Calu3 (cell line): ENCODE results near the gene CD46. TPM values are rescaled to one million over a fixed set of nuclear protein-coding genes. Genes with fewer than 3 reads are reported as not detected.

Source experiments
- BruUV-seq: library from RNA; stranded (reverse); fragments of 400-500 nt; replicated peaks from 2 replicates; lab custom pipeline; 2021; lab: Mats Ljungman, UMichigan
- CTCF ChIA-PET: fragments of 300-600 bp; sonication (Branson Sonifier 250); formaldehyde crosslinking; loops from one replicate; lab custom pipeline; 2022; ENCODE audit warnings: antibody characterized with exemption; lab: Charles Lee
- DNase-seq: peaks from one replicate; pipeline ENCODE4 v3.0.0; 2022
- H3K27ac Mint-ChIP-seq: one replicate; pipeline ENCODE4 v1.8.0; 2022; ENCODE audit warnings: mixed read lengths; ENCODE audit not compliant: unreplicated experiment
- H3K27me3 Mint-ChIP-seq: one replicate; pipeline ENCODE4 v1.8.0; 2022; ENCODE audit warnings: mixed read lengths; ENCODE audit not compliant: unreplicated experiment
- H3K36me3 Mint-ChIP-seq: one replicate; pipeline ENCODE4 v1.8.0; 2022; ENCODE audit warnings: mild to moderate bottlenecking, moderate library complexity, mixed read lengths; ENCODE audit not compliant: insufficient read depth, unreplicated experiment
- H3K4me1 Mint-ChIP-seq: one replicate; pipeline ENCODE4 v1.8.0; 2022; ENCODE audit warnings: mild to moderate bottlenecking, low read depth, mixed read lengths; ENCODE audit not compliant: unreplicated experiment
- H3K4me3 Mint-ChIP-seq: one replicate; pipeline ENCODE4 v1.8.0; 2022; ENCODE audit warnings: mild to moderate bottlenecking, low read depth, moderate library complexity, mixed read lengths; ENCODE audit not compliant: unreplicated experiment
- H3K9me3 Mint-ChIP-seq: one replicate; pipeline ENCODE4 v1.8.0; 2022; ENCODE audit warnings: low read depth, mixed read lengths; ENCODE audit not compliant: unreplicated experiment
- CTCF ChIP-seq: fragments of 200-600 bp; IDR thresholded peaks from one replicate; pipeline ENCODE4 v1.8.0; 2022; ENCODE audit warnings: antibody characterized with exemption; ENCODE audit not compliant: unreplicated experiment
- intact Hi-C: fragments of 100-400 bp; cut with micrococcal nuclease; formaldehyde crosslinking; loops from one replicate; pipeline ENCODE4 v1.10.0; 2022; ENCODE audit not compliant: unreplicated experiment
- total RNA-seq: library from RNA; stranded (reverse); gene quantifications from 2 replicates; pipeline ENCODE4 v1.2.3, GENCODE V29; 2022

Gene CD46
- total RNA-seq, 1 experiment from 2014 or later: 635 TPM

DNA sequence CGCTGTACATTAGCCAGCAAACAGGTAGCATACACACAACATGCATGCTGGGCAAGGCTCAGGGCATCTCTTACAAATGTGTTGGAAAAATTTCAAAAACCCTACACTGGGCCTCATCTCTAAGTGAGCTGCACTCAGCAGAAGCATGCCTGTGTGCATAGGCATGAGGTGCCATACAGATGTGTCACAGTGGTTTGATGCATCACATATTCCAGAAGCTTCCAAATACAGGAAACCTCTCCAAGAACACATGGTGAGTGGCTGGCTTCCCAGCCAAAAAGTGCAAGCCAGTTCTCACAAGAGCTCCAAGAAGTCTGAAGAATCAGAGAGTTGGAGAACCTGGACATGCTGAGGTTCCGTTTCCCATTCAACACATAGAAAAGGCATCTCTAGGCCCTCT, 58.3 kb downstream of the CD46 start:
- peaks cover 38% of the 10 kb centered on the region for H3K36me3 Mint-ChIP-seq
- intact Hi-C loops: no loop called here
- no peaks in the 10 kb centered on the region for H3K9me3 Mint-ChIP-seq
- no peak for TF ChIP-seq CTCF
- no peak overlapping the region for H3K4me3 Mint-ChIP-seq
- CTCF ChIA-PET: interaction anchor here (2.2 kb wide), 1 partner anchor 13 kb away, joined by 8 read pairs; no protein-coding TSS in a partner anchor
- no peaks in the 10 kb centered on the region for H3K4me1 Mint-ChIP-seq
- DNase-seq: no peak
- no peak overlapping the region for H3K27ac Mint-ChIP-seq
- no peaks in the 10 kb centered on the region for H3K27me3 Mint-ChIP-seq
- BruUV-seq: no TSS peak

DNA sequence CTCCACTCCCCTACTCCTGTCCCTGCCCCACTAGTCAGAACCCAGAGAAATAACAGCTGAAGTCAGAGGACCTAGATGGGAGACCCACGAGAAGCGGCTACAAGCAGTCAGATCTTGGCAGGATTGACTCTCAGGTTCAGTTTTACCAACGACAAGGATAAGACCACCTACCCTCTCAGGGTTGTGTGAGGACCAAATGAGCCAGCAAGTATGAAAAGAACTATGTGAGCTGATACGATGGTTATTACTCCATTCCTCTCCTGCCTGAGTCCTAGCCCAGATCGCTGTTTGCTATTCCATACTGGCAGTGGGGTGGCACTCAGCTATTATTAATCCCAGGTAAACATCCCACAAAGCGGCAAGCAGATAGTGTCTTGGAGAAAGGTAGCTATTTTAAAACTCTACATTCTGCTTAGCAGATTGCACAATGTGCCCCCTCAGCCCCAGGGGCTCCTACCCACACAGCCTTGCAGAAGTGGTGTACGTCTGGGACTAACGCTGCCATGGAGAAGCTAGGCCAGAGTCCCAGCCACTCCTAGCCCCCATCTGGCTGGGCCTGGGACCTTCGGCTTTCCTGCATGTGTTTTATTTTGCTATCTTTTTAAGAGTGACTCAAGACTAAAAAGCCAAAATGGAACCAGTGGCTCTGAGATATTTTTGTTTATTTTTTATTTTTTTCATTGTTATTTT, 58.9 kb downstream of the CD46 start:
- BruUV-seq: no TSS peak

GRCh38 chr1:207811319-207811718, 59.5 kb downstream of the CD46 start:
- Mint-ChIP-seq H3K27ac (no peak overlapping the region), H3K9me3 (no peaks in the 10 kb centered on the region), H3K4me1 (no peaks in the 10 kb centered on the region), H3K27me3 (no peaks in the 10 kb centered on the region), H3K36me3 (peaks cover 48% of the 10 kb centered on the region), H3K4me3 (no peak overlapping the region)
- CTCF ChIA-PET: interaction anchor here (0.5 to 2.2 kb wide), 3 partner anchors 11 to 1959 kb away, joined by 4 to 8 read pairs (median 8); no protein-coding TSS in a partner anchor
- no peak for DNase-seq
- intact Hi-C loops: no loop called here
- no TSS peak for BruUV-seq
- TF ChIP-seq CTCF: no peak

More for the DNA sequence above, 58.9 kb downstream of the CD46 start:
- no peak overlapping the region for H3K27ac Mint-ChIP-seq
- CTCF ChIA-PET: interaction anchor here (0.5 to 2.2 kb wide), 2 partner anchors 14 to 1959 kb away, joined by 4 to 8 read pairs; no protein-coding TSS in a partner anchor
- intact Hi-C loops: no loop called here
- H3K27me3 Mint-ChIP-seq: no peaks in the 10 kb centered on the region
- DNase-seq: no peak
- peaks cover 42% of the 10 kb centered on the region for H3K36me3 Mint-ChIP-seq
- no peaks in the 10 kb centered on the region for H3K9me3 Mint-ChIP-seq
- no peak for TF ChIP-seq CTCF
- no peaks in the 10 kb centered on the region for H3K4me1 Mint-ChIP-seq
- no peak overlapping the region for H3K4me3 Mint-ChIP-seq

DNA sequence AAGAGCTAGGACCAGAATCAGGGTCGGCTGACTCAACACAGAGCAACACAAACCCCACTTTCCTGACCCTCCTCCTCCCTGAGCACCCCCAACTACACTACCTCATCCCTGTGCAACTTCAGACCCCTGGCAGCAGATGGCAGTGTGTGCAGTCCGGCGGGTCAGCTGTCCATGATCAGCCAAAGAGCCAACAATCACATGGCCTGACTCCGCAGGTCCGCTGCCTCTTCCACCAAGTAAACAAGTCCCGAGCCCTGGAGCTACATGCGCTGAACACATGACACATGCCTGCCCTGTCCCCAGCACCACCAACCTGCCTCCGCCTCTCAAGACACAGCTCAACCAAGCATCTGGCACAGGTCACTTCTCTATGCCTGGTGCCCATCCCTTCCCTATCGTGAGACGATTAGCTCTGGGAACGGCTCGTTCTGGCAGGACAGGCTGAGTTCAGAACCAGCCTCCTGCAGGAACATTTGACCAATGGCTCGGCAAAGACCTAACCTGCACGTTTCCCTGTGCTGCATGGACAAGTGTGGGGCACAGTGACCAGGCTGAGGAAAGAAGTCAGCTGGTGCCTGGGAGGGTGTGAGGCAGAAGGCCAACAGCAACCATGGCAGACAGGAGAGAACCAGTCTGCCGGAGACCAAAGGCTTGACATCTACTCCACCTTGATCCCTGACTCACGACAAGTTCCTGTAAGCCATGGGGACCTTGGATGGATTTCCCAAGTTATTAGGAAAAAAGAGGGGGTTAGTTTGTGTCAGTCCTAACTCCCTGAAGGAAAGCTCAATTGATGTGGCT, 60.3 kb downstream of the CD46 start:
- BruUV-seq: no TSS peak
- H3K4me1 Mint-ChIP-seq: no peaks in the 10 kb centered on the region
- peak; percentile 49 for DNase-seq
- CTCF ChIA-PET: interaction anchor here (1.1 to 2.2 kb wide), 3 partner anchors 10 to 57 kb away, joined by 4 to 8 read pairs (median 8); no protein-coding TSS in a partner anchor
- no peak overlapping the region for H3K4me3 Mint-ChIP-seq
- TF ChIP-seq CTCF: peak; percentile 47
- H3K36me3 Mint-ChIP-seq: peaks cover 51% of the 10 kb centered on the region
- no peaks in the 10 kb centered on the region for H3K9me3 Mint-ChIP-seq
- intact Hi-C loops: no loop called here
- H3K27me3 Mint-ChIP-seq: no peaks in the 10 kb centered on the region
- no peak overlapping the region for H3K27ac Mint-ChIP-seq
